OCI-LY1 (cell line): ENCODE results near the gene KLRK1.
"Not testable (repeated sequence)": the region's sequence is repeated elsewhere in the genome, so short reads cannot be mapped to it uniquely, and the experiment has no call there.

Source experiments
- EZH2 ChIP-seq: fragments of 200-600 bp; sonication (generic), shearing (Covaris generic); IDR thresholded peaks from 2 replicates; pipeline ENCODE4 v1.8.0; 2017; ENCODE audit warnings: borderline replicate concordance, mixed run types, mild to moderate bottlenecking, antibody characterized with exemption, low read length, moderate library complexity, mixed read lengths
- TF ChIP-seq, protein P1 (sequence below): fragments of 200-600 bp; sonication (generic), shearing (Covaris generic); IDR thresholded peaks from 2 replicates; pipeline ENCODE4 v1.5.1; 2017; ENCODE audit warnings: mild to moderate bottlenecking, antibody characterized with exemption, low read length, moderate library complexity, mixed read lengths

DNA sequence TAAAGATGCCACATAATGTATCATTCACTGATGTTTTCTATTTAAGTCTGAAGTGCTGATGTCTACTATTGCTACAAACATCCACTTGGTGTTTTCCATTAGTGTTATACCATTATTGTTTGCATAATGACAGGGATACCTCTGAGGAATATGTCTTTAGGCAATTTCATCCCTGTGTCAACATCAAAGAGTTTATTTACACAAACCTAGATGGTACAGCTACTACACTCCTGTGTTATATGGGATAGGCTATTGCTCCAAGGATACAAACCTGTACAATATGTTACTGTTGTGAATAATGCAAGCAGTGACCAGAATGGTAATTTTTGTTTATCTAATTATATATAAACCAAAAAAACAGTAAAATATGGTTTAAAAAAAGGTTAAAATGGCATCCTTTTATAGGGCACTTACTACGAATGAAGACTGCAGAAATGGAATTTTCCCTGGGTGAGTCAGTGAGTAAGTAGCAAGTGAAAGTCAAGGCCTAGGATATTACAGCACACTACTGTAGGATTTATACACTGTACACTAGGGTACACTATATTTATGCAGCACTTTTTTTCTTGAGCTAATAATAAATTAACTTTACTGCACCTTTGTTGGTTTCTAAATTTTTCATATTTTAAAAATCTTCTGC lies 34.5 kb upstream of the KLRK1 start:
- TF ChIP-seq, protein P1, sequence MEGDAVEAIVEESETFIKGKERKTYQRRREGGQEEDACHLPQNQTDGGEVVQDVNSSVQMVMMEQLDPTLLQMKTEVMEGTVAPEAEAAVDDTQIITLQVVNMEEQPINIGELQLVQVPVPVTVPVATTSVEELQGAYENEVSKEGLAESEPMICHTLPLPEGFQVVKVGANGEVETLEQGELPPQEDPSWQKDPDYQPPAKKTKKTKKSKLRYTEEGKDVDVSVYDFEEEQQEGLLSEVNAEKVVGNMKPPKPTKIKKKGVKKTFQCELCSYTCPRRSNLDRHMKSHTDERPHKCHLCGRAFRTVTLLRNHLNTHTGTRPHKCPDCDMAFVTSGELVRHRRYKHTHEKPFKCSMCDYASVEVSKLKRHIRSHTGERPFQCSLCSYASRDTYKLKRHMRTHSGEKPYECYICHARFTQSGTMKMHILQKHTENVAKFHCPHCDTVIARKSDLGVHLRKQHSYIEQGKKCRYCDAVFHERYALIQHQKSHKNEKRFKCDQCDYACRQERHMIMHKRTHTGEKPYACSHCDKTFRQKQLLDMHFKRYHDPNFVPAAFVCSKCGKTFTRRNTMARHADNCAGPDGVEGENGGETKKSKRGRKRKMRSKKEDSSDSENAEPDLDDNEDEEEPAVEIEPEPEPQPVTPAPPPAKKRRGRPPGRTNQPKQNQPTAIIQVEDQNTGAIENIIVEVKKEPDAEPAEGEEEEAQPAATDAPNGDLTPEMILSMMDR = not testable (repeated sequence)
- not testable (repeated sequence) for TF ChIP-seq EZH2
